Upper lobe of right lung (tissue), 1 donor: ENCODE data around the gene AP2B1. TPM values are rescaled to one million over a fixed set of nuclear protein-coding genes. Genes with fewer than 3 reads are reported as not detected.

Source experiments
- ATAC-seq: fragments of 200-7000 bp; cut with Tn5 transposase; one replicate; pipeline ENCODE4 v1.9.1; 2020; ENCODE audit warnings: mild to moderate bottlenecking, moderate library complexity
- DNase-seq: peaks from one replicate; pipeline ENCODE4 v3.0.0-alpha.2; 2020
- H3K27ac ChIP-seq: fragments of 200-600 bp; one replicate; pipeline ENCODE4 v1.8.0; 2022
- H3K27me3 ChIP-seq: fragments of 200-600 bp; one replicate; pipeline ENCODE4 v1.8.0; 2022; ENCODE audit warnings: mild to moderate bottlenecking
- H3K36me3 ChIP-seq: fragments of 200-600 bp; one replicate; pipeline ENCODE4 v1.8.0; 2022
- H3K4me1 ChIP-seq: fragments of 200-600 bp; one replicate; pipeline ENCODE4 v1.8.0; 2022
- H3K4me3 ChIP-seq: fragments of 200-600 bp; one replicate; pipeline ENCODE4 v1.8.0; 2022; ENCODE audit warnings: mild to moderate bottlenecking
- H3K9me3 ChIP-seq: fragments of 200-600 bp; one replicate; pipeline ENCODE4 v1.8.0; 2022
- CTCF ChIP-seq: fragments of 200-600 bp; IDR thresholded peaks from one replicate; pipeline ENCODE4 v1.8.0; 2022; ENCODE audit warnings: antibody characterized with exemption
- intact Hi-C: fragments of 100-400 bp; cut with DNase I; formaldehyde crosslinking; loops from one replicate; pipeline ENCODE4 v1.11.0; 2022
- total RNA-seq: library from RNA; stranded (reverse); fragmentation: NEBNext Ultra II Directional; extraction: Animal tissue kit (Norgen Biotek cat#: 25700); gene quantifications from one replicate; pipeline ENCODE4 v1.2.1, GENCODE V29; 2021
- donor health status: DM: no; HTN: yes; CAD: no; lungs with severe emphysema.

AP2B1 gene
- total RNA-seq, 1 donor from 2014 or later: 153 TPM

GRCh38 chr17:35666967-35667532 is 79.9 kb downstream of the AP2B1 start:
- no peaks in the 10 kb centered on the region for H3K9me3 ChIP-seq
- H3K27ac ChIP-seq: no peak overlapping the region
- H3K36me3 ChIP-seq: peaks cover 79% of the 10 kb centered on the region
- intact Hi-C loops: no loop called here
- ATAC-seq (no peak), DNase-seq (no peak)
- no peaks in the 10 kb centered on the region for H3K27me3 ChIP-seq
- TF ChIP-seq CTCF: no peak
- no peak overlapping the region for H3K4me3 ChIP-seq
- no peaks in the 10 kb centered on the region for H3K4me1 ChIP-seq

GRCh38 chr17:35668802-35669201 is 81.7 kb downstream of the AP2B1 start:
- ATAC-seq: no peak
- no peak for TF ChIP-seq CTCF
- no peak overlapping the region for H3K27ac ChIP-seq

GRCh38 chr17:35674552-35674951 is 87.4 kb downstream of the AP2B1 start:
- Histone ChIP-seq H3K27ac (no peak overlapping the region), H3K36me3 (peaks cover 65% of the 10 kb centered on the region)
- DNase-seq: no peak

More at GRCh38 chr17:35668802-35669201, 81.7 kb downstream of the AP2B1 start:
- no peak for DNase-seq
- H3K27me3 ChIP-seq: no peaks in the 10 kb centered on the region
- H3K4me1 ChIP-seq: no peaks in the 10 kb centered on the region
- H3K36me3 ChIP-seq: peaks cover 82% of the 10 kb centered on the region
- intact Hi-C loops: no loop called here
- H3K9me3 ChIP-seq: no peaks in the 10 kb centered on the region
- H3K4me3 ChIP-seq: no peak overlapping the region

GRCh38 chr17:35676441-35676840 is 89.3 kb downstream of the AP2B1 start:
- no peak for ATAC-seq
- Histone ChIP-seq H3K4me1 (no peaks in the 10 kb centered on the region), H3K4me3 (no peak overlapping the region), H3K27ac (no peak overlapping the region), H3K9me3 (no peaks in the 10 kb centered on the region), H3K36me3 (peaks cover 64% of the 10 kb centered on the region), H3K27me3 (no peaks in the 10 kb centered on the region)
- intact Hi-C loops: no loop called here
- DNase-seq: no peak
- no peak for TF ChIP-seq CTCF

More at GRCh38 chr17:35674552-35674951, 87.4 kb downstream of the AP2B1 start:
- intact Hi-C loops: no loop called here
- Histone ChIP-seq H3K4me1 (no peaks in the 10 kb centered on the region), H3K27me3 (no peaks in the 10 kb centered on the region), H3K4me3 (no peak overlapping the region), H3K9me3 (no peaks in the 10 kb centered on the region)
- no peak for ATAC-seq
- TF ChIP-seq CTCF: no peak

GRCh38 chr17:35679007-35679682 is 92.0 kb downstream of the AP2B1 start:
- no peak for DNase-seq
- no peak for TF ChIP-seq CTCF
- ATAC-seq: no peak
- Histone ChIP-seq H3K4me3 (no peak overlapping the region), H3K27me3 (no peaks in the 10 kb centered on the region), H3K27ac (no peak overlapping the region), H3K9me3 (no peaks in the 10 kb centered on the region), H3K36me3 (peaks cover 63% of the 10 kb centered on the region), H3K4me1 (no peaks in the 10 kb centered on the region)
- intact Hi-C loops: no loop called here
